H9 (cell line): ENCODE measurements around the gene ZDHHC16. TPM values are rescaled to one million over a fixed set of nuclear protein-coding genes. Genes with fewer than 3 reads are reported as not detected.

Experiments
- DNase-seq: peaks from one replicate; pipeline ENCODE4 v3.0.0-alpha.2; 2017
- H2AFZ ChIP-seq: one replicate; pipeline ENCODE4 v1.6.1; 2013; ENCODE audit warnings: mild to moderate bottlenecking, low read length, control low read depth, moderate library complexity
- H2AK5ac ChIP-seq: 2 replicates; pipeline ENCODE4 v1.6.1; 2013; ENCODE audit warnings: low read length, control low read depth, mixed read lengths; ENCODE audit not compliant: insufficient read length
- H2BK120ac ChIP-seq: one replicate; pipeline ENCODE4 v1.6.1; 2013; ENCODE audit warnings: low read depth, mild to moderate bottlenecking, low read length, control low read depth, inconsistent platforms; ENCODE audit not compliant: poor library complexity, severe bottlenecking
- H2BK12ac ChIP-seq: 2 replicates; pipeline ENCODE4 v1.6.1; 2013; ENCODE audit warnings: low read length, control low read depth, mixed read lengths, low read depth; ENCODE audit not compliant: insufficient read length
- H2BK15ac ChIP-seq: 2 replicates; pipeline ENCODE4 v1.6.1; 2013; ENCODE audit warnings: low read depth, low read length, control low read depth
- H2BK20ac ChIP-seq: one replicate; pipeline ENCODE4 v1.6.1; 2013; ENCODE audit warnings: low read depth, mild to moderate bottlenecking, low read length, control low read depth, inconsistent platforms; ENCODE audit not compliant: poor library complexity, severe bottlenecking
- H2BK5ac ChIP-seq: 2 replicates; pipeline ENCODE4 v1.6.1; 2013; ENCODE audit warnings: low read length, control low read depth, mixed read lengths; ENCODE audit not compliant: insufficient read length
- H3K14ac ChIP-seq: 2 replicates; pipeline ENCODE4 v1.6.1; 2013; ENCODE audit warnings: low read length, control low read depth; ENCODE audit not compliant: insufficient read depth
- H3K18ac ChIP-seq: 2 replicates; pipeline ENCODE4 v1.6.1; 2013; ENCODE audit warnings: low read depth, mild to moderate bottlenecking, mixed read lengths, low read length, control low read depth; ENCODE audit not compliant: insufficient read length
- H3K23ac ChIP-seq: 2 replicates; pipeline ENCODE4 v1.6.1; 2013; ENCODE audit warnings: low read length, control low read depth, mixed read lengths, low read depth; ENCODE audit not compliant: insufficient read length
- H3K23me2 ChIP-seq: 2 replicates; pipeline ENCODE4 v1.6.1; 2013; ENCODE audit warnings: low read depth, mild to moderate bottlenecking, mixed read lengths, low read length, control low read depth; ENCODE audit not compliant: insufficient read length, poor library complexity, severe bottlenecking
- H3K27ac ChIP-seq: 2 replicates; pipeline ENCODE4 v1.5.1; 2013; ENCODE audit warnings: low read length, control low read depth, mixed read lengths, low read depth; ENCODE audit not compliant: insufficient read length
- H3K27me3 ChIP-seq: 2 replicates; pipeline ENCODE4 v1.6.1; 2013; ENCODE audit warnings: low read length, control low read depth, inconsistent platforms; ENCODE audit not compliant: insufficient read depth
- H3K4ac ChIP-seq: 2 replicates; pipeline ENCODE4 v1.6.1; 2013; ENCODE audit warnings: low read depth, mild to moderate bottlenecking, control low read depth, inconsistent platforms, low read length, moderate library complexity
- H3K4me1 ChIP-seq: 2 replicates; pipeline ENCODE4 v1.6.1; 2013; ENCODE audit warnings: low read length, control low read depth, inconsistent platforms; ENCODE audit not compliant: insufficient read depth
- H3K4me2 ChIP-seq: 2 replicates; pipeline ENCODE4 v1.6.1; 2013; ENCODE audit warnings: low read length, control low read depth, mixed read lengths; ENCODE audit not compliant: insufficient read length, insufficient read depth
- H3K56ac ChIP-seq: 2 replicates; pipeline ENCODE4 v1.6.1; 2013; ENCODE audit warnings: low read depth, mild to moderate bottlenecking, mixed read lengths, low read length, control low read depth; ENCODE audit not compliant: insufficient read length
- H3K79me1 ChIP-seq: 2 replicates; pipeline ENCODE4 v1.6.1; 2013; ENCODE audit warnings: low read depth, mild to moderate bottlenecking, moderate library complexity, low read length, control low read depth, inconsistent platforms; ENCODE audit not compliant: insufficient read depth, poor library complexity, severe bottlenecking
- H3K79me2 ChIP-seq: 2 replicates; pipeline ENCODE4 v1.6.1; 2013; ENCODE audit warnings: low read length, control low read depth, inconsistent platforms; ENCODE audit not compliant: insufficient read depth
- H3K9ac ChIP-seq: 2 replicates; pipeline ENCODE4 v1.6.1; 2013; ENCODE audit warnings: low read length, control low read depth, mixed read lengths; ENCODE audit not compliant: insufficient read length; ENCODE audit errors: extremely low read depth
- H3K9me3 ChIP-seq: one replicate; pipeline ENCODE4 v1.6.1; 2013; ENCODE audit warnings: low read depth, low read length, inconsistent platforms; ENCODE audit not compliant: control insufficient read depth
- H3T11ph ChIP-seq: one replicate; pipeline ENCODE4 v1.6.1; 2013; ENCODE audit warnings: mild to moderate bottlenecking, low read length, control low read depth, inconsistent platforms
- H4K20me1 ChIP-seq: one replicate; pipeline ENCODE4 v1.6.1; 2013; ENCODE audit not compliant: control insufficient read depth, insufficient read length, insufficient read depth
- H4K5ac ChIP-seq: 2 replicates; pipeline ENCODE4 v1.6.1; 2013; ENCODE audit warnings: low read depth, mild to moderate bottlenecking, mixed read lengths, low read length, control low read depth; ENCODE audit not compliant: insufficient read length
- H4K8ac ChIP-seq: replicated peaks from 2 replicates; pipeline ENCODE4 v1.6.1; 2013; ENCODE audit warnings: low read length, control low read depth, mixed read lengths, low read depth; ENCODE audit not compliant: insufficient read length
- H4K91ac ChIP-seq: 2 replicates; pipeline ENCODE4 v1.6.1; 2013; ENCODE audit warnings: low read depth, mild to moderate bottlenecking, moderate library complexity, mixed read lengths, low read length, control low read depth; ENCODE audit not compliant: insufficient read length
- H3K27ac Mint-ChIP-seq, 3 experiments: 2 replicates in 2 of 3; 3 replicates in 1 of 3; pipeline ENCODE4 v1.8.0; 2020 to 2021; ENCODE audit warnings: mixed read lengths in 3 of 3, mild to moderate bottlenecking in 1 of 3, moderate library complexity in 1 of 3
- H3K27me3 Mint-ChIP-seq: 2 replicates; pipeline ENCODE4 v1.8.0; 2021; ENCODE audit warnings: low read depth, mild to moderate bottlenecking, moderate library complexity, mixed read lengths
- H3K36me3 Mint-ChIP-seq, 3 experiments: 2 replicates in 2 of 3; 3 replicates in 1 of 3; pipeline ENCODE4 v1.8.0; 2020 to 2021; ENCODE audit warnings: low read depth in 3 of 3, mixed read lengths in 3 of 3; ENCODE audit not compliant: insufficient read depth in 1 of 3
- H3K4me1 Mint-ChIP-seq, 2 experiments: 2 replicates each; pipeline ENCODE4 v1.8.0; 2020; ENCODE audit warnings: mixed read lengths in 2 of 2
- H3K4me3 Mint-ChIP-seq, 2 experiments: 2 replicates in 1 of 2; 3 replicates in 1 of 2; pipeline ENCODE4 v1.8.0; 2020 to 2021; ENCODE audit warnings: mild to moderate bottlenecking in 2 of 2, mixed read lengths in 2 of 2, moderate library complexity in 1 of 2
- H3K9me3 Mint-ChIP-seq, 2 experiments: 2 replicates in 1 of 2; 3 replicates in 1 of 2; pipeline ENCODE4 v1.8.0; 2020; ENCODE audit warnings: mild to moderate bottlenecking in 2 of 2, mixed read lengths in 2 of 2, moderate library complexity in 1 of 2
- CTCF ChIP-seq: fragments of 200-600 bp; sonication (generic); conservative IDR thresholded peaks from 3 replicates; pipeline ENCODE4 v1.8.0; 2021; ENCODE audit warnings: antibody characterized with exemption, mild to moderate bottlenecking
- WGBS: extraction: QIAGEN DNeasy Blood & Tissue Kit; methylation state at CpG from one replicate; pipeline ENCODE4 v1.1.7; 2013; ENCODE audit warnings: missing lambda C conversion rate, low lambda C conversion rate, mixed read lengths; ENCODE audit not compliant: insufficient read length; ENCODE audit errors: extremely low coverage; 5-methylcytosine and 5-hydroxymethylcytosine counted together
- total RNA-seq: library from RNA; stranded (reverse); gene quantifications from 2 replicates; pipeline ENCODE4 v1.2.1, GENCODE V29; 2021

Gene ZDHHC16
- total RNA-seq, 1 experiment from 2014 or later: 45.4 TPM

DNA sequence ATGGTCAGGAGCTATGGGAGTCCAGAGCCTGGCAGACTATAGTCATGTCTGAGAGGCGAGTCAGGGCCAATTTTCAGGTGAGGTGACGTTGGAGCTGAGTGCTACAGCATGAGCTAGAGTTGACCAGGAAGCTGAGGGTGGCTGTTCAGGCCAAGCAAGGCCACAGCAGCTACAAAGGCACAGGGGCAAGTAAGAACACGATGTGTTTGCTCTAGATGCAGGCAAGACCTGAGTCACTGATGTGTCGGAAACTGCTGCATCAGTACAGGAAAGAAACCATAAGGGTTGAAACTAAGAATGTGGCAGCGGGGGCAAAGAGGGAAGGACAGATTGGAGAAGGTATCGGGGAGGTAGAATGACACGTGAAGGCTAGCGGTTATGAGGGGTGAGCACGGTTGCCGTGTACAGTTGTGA, 33.1 kb upstream of the ZDHHC16 start:
- Histone ChIP-seq H2AK5ac (no peak overlapping the region), H2AFZ (no peak overlapping the region), H4K5ac (no peak overlapping the region), H2BK120ac (no peak overlapping the region), H3T11ph (no peak overlapping the region), H3K27me3 (no peaks in the 10 kb centered on the region), H3K27ac (no peak overlapping the region), H4K91ac (no peak overlapping the region), H4K20me1 (no peaks in the 10 kb centered on the region), H3K18ac (no peak overlapping the region), H3K9ac (no peak overlapping the region), H2BK12ac (no peak overlapping the region), H3K23me2 (no peaks in the 10 kb centered on the region), H3K23ac (no peak overlapping the region), H2BK20ac (no peak overlapping the region), H3K9me3 (no peaks in the 10 kb centered on the region), H3K79me1 (no peaks in the 10 kb centered on the region), H3K14ac (no peak overlapping the region), H4K8ac (no peak overlapping the region), H3K4ac (no peak overlapping the region), H3K56ac (no peak overlapping the region), H3K79me2 (no peaks in the 10 kb centered on the region), H3K4me2 (no peak overlapping the region), H2BK15ac (no peak overlapping the region), H2BK5ac (no peak overlapping the region), H3K4me1 (no peaks in the 10 kb centered on the region; the same call in 1 of the 2 replicates)
- Mint-ChIP-seq H3K27me3 (no peaks in the 10 kb centered on the region), H3K4me3 (no peak overlapping the region), H3K9me3 (no peaks in the 10 kb centered on the region), H3K27ac (peak overlapping the region in 1 of 3 experiments; percentile 24; a peak in 1 of 7 replicates), H3K36me3 (no peaks in the 10 kb centered on the region), H3K4me1 (peaks cover 14 to 15% of the 10 kb centered on the region in 2 experiments)
- WGBS: no CpG with 5 or more reads among the region's 10 CpGs
- no peak for DNase-seq
- no peak for TF ChIP-seq CTCF
